ENCODE data around the gene GPATCH4.
"Not testable (repeated sequence)": the region's sequence is repeated elsewhere in the genome, so short reads cannot be mapped to it uniquely, and the experiment has no call there.

Gene GPATCH4

DNA sequence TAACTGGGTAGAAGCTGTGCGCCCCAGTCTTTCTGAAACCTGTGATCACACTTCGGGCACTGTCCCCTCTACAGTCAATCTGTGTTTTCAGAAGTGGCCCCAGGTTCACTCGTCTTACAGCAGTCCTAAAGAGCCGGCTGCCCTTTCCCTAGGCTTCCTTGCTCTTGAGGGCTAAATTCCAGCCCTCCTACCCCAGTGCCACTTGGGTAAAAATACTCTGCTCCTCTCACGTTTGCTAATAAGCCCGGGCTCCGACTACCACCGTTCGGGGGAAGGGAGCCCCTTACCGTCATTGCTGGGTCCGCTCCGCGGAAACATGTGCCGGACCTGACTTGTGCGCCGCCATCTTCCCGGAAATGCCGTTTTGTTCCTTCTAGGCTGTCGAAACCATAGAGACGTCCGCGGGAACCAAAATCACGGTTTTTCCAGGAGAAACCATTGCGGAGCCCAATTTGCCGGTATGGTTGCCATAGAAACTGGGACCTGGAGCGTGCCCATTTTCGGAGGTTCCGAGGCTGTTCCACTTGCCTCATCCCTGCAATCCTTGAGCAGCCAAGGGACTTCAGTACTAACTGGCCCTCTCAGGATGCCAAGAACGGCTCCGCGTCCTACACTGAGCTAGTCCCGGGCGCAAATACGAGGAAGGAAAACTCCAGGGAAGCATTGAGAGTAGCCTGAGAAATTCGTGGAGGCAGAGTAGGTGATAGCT is at the start of gene GPATCH4:
Gene GPATCH4, minus strand, starts transcription at position 358 of the 709 bp plus-strand sequence.
- DNase-seq (ENCODE audit: low read depth), result peak; percentile 62

DNA sequence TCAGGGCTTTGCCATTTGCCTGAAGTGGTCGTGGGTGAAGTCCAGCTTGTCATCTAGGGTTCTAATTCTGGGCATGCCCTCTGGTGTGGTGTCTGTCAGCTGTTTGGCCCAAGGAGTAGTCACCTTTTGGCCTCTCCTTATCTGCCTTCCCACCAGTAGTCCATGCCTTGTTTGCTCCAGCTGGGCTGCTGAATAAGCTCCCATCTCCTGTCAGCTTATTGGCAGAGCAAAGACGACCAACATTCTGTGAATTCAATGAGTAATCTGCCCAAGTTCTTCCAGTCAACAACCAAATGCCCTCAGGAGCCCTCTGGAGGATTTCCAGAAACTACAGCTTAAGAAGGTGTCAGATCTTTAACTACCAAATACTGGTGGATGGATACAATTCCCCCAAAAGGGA is 47.7 kb upstream of the GPATCH4 start:
- DNase-seq (ENCODE audit: low read depth), result no peak

DNA sequence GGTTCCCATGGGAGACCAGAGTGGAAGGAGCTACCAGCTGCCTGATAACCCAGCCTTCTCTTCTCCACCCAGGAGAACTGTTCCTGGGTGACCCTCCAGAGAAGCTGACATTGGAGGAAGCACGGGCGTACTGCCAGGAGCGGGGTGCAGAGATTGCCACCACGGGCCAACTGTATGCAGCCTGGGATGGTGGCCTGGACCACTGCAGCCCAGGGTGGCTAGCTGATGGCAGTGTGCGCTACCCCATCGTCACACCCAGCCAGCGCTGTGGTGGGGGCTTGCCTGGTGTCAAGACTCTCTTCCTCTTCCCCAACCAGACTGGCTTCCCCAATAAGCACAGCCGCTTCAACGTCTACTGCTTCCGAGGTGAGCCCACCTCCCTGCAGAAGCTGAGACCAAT is 47.2 kb upstream of the GPATCH4 start:
- no peak for DNase-seq (ENCODE audit: low read depth)

DNA sequence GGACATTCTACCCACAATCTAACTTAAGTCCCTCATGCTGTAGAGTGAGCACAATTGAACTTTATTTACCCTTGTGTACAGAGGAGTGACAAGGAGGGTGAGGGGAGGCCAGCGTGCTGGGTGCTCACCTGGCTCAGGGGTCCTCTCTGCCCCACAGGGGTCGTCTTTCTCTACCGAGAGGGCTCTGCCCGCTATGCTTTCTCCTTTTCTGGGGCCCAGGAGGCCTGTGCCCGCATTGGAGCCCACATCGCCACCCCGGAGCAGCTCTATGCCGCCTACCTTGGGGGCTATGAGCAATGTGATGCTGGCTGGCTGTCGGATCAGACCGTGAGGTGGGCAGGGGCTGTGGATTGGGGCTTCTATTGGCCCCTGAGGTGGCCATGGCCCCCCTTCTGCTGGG is 46.1 kb upstream of the GPATCH4 start:
- no peak for DNase-seq (ENCODE audit: low read depth)

DNA sequence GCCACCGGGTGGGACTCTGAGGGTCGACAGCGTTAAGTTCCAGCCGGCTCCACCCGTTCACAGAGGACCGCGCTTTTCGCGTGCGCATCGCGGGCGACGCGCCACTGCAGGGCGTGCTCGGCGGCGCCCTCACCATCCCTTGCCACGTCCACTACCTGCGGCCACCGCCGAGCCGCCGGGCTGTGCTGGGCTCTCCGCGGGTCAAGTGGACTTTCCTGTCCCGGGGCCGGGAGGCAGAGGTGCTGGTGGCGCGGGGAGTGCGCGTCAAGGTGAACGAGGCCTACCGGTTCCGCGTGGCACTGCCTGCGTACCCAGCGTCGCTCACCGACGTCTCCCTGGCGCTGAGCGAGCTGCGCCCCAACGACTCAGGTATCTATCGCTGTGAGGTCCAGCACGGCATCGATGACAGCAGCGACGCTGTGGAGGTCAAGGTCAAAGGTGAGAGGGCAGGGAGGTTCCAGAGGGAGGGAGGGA is 45.5 kb upstream of the GPATCH4 start:
- no peak for DNase-seq (ENCODE audit: low read depth)

DNA sequence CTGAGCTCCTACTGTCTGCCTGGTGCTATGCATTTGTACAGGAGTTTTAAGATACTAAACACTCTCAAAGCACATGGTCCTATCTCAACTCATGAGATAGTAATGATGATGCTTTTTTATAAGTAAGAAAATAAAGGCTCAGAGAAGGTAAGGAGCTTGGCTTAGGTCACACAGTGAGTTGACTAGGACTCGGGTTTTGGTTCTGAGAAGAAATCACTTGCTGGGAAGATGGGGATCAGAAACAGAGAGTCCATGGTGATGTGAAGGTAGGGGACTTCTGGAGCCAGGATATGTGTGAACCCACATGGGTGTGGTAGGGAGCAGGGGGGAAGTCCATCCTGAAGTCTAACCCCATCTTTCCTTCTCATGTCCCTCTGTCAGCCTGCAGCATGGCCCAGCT is 44.4 kb upstream of the GPATCH4 start:
- DNase-seq (ENCODE audit: low read depth), result no peak

DNA sequence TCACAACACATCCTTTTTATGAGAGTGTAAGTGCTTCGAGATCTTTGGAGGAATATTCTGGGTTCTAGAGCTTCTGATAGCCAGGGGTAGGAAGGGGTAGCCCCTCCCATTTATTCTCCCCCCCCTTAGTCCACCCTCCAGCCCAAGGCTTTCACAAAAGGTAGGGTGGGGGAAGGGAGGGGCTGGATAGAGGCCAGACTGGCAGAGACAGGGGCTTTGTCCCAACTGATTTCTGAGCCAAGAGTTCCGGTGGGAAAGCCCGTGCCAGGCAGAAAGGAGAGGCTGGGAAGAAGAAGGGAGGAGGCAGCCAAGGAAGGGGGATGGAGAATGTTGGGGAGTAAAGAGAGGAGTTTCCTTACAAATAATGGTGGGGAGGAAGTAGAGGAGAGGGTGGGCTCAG is 43.8 kb upstream of the GPATCH4 start:
- DNase-seq (ENCODE audit: low read depth), result no peak

DNA sequence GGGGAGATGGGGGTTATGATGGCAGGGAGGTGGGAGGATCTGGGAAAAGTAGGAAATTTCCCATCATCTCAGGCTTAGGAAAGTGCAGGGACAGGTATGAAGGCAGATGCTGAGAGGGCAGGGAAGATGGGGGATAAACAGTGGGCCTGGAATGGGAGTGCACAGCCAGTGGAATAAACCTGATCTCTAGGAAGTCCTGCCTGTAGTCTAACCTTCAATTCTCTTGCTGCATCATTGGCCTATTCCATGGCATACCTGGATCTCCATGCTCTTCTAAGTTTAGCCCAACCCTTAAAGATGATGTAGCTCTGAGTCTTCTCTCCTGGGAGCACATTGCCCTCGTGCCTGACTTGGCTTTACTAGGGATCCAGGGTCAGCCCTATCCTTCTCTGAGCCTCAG is 43.4 kb upstream of the GPATCH4 start:
- DNase-seq (ENCODE audit: low read depth), result no peak

DNA sequence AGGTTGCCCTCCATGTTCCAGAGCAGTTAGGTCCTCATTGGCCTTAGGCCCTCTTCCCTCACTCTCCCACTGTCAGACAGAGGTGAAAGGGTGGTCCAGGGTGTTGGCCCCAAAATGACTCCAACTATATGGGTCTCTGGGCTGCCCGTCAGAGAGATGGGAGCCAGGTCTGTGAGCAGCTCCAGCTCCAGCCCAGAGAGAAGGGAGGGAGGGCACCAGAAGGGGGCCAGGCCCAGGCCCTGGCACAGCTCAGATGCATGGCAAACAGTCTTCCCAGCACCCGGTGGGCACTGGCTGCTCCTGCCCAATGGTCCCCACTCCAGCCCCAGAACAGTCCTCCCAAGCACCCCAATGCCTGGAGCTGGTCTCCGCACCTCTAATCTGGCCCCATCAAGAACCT is 42.9 kb upstream of the GPATCH4 start:
- no peak for DNase-seq (ENCODE audit: low read depth)

DNA sequence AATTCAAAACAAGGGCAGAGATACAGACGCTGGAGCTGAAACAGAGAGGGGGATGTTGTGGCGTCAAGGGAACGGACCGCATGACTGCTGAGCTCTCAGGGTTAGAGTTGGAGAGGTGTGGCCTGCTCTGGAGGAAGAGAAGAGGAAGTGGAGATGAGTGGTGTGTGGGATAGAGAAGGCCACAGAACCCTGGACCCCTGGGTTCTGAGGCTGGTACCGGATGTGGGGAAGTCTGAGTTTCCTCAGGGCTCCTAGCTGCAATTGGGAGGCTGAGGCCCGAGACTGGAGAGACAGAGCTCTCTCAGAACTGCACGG is 42.5 kb upstream of the GPATCH4 start:
- DNase-seq (ENCODE audit: low read depth), result no peak

DNA sequence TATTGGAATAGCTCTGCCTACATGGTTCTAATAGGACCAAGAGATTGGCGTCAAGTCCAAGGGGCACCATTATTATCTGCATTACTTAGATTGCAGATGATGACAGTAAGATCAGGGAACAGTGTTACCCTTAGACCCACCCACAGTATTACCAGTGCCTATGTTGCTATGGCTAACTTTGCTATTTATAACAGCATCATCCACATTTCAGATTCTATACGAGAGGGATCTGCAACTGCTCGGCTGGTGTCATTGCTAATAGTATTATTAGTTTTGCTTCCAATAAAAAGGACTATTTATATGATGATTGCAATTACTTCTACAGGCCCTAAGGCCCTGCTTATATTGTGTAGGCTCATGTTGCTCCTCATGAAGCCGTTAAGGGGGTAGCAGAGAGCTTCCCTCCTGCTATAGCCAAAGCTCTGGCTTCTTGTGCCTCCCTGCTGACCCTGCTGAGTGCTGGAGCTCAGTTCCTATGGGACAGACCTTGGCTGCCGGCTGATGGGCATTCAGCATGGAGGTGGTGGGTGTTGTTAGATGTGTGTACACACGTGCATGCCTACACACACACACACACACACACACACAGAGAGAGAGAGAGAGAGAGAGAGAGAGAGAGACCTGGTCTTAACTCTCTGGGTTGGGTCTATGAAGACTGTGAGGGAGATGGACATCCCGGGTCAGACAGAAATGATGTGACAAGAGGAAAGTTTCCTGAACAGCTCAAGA is 41.9 kb upstream of the GPATCH4 start:
- no peak for DNase-seq (ENCODE audit: low read depth)

DNA sequence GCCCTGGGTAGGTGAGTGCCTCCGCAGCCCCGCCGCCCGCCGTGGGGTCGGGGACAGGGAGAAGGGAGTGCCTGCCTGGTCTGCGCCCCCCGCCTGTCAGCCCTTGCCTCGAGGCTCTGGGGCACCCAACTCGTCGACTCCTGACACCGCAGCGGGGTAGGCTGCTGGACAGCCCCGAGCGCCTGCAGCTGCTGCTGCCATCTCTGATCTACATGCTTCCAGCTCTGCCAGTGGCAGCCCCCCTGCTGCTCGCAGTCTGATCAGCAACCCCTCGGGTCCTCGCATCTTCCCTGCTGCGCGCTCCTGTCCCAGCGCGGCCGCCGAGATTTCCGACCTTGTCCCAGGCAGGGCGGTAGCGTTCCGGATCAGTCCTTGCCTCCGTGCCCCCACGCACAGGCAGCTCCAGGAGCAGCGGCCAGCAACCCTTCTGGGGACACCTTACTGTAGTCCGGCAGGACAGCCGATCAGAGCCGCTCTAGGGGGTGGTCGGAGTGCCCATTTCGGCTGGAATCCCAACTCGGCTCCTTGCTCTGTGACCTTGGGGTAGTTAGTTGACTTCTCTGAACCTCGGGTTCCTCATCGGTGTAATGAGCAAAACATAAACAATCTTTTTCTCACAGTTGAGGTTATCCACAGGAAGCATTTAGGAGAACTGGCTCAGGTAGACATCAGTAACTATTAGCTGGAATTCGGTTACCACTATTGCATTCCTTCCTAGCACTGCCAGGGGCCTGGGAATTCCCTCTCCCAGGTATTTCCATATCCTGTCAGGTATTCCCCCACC is 41.2 kb upstream of the GPATCH4 start:
- DNase-seq (ENCODE audit: low read depth), result no peak

DNA sequence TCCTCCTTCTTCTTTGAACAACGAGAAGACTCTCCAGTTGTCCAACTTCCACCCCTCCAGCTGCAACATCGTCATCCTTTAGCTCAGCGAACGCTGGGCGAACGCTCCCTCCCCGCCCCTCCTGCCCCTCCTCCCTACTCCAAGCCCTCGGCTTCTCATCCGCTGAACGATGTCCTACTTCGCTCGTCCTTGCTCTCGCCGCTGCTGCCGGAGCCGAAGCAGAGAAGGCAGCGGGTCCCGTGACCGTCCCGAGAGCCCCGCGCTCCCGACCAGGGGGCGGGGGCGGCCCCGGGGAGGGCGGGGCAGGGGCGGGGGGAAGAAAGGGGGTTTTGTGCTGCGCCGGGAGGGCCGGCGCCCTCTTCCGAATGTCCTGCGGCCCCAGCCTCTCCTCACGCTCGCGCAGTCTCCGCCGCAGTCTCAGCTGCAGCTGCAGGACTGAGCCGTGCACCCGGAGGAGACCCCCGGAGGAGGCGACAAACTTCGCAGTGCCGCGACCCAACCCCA is 40.5 kb upstream of the GPATCH4 start, which contains the start of gene BCAN:
Gene BCAN, plus strand, starts transcription at position 357 of the 504 bp plus-strand sequence. CDS start 3,938 bp downstream, outside the sequence.
- no peak for DNase-seq (ENCODE audit: low read depth)

DNA sequence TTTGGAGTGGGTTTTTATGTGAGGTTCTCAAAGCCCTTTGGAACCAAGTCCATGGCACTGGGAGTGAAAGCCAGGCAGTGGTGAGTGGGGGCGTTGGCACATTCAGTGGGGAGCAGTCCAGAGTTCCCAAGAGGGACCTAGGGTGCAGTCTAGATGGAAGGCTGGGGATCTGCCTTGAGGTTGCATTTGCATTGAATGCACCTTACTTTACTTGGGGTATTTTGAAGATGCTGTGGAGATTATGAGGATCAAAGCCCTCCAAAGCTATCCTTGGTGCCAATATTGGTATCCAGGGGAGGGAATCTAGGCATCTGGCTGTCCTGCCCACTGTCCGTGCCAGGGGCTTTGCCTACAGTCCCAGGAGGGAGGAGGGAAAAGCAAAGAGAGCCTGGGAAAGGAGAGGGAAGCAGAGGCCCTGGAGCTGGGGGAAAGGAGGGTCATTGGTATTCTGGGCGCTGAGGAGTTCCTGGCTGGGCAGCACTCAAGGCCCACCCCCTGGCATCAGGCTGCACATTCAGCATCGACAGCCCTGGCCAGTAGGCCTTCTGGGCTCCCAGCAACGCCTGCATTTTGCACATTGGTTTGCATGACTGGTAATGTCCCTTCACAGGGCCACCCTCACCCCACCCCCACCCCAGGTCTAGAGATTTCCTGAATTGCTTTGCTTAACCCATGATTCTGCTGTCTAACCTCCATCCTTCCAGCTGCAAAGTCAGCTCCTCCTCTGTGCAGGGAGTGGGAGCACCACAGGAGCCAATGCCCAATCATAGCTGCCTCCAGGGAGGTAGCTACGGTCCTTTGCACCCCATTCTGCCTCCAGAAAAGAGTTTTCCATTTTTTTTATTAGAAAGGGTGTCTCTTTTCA is 39.8 kb upstream of the GPATCH4 start:
- DNase-seq (ENCODE audit: low read depth), result no peak

DNA sequence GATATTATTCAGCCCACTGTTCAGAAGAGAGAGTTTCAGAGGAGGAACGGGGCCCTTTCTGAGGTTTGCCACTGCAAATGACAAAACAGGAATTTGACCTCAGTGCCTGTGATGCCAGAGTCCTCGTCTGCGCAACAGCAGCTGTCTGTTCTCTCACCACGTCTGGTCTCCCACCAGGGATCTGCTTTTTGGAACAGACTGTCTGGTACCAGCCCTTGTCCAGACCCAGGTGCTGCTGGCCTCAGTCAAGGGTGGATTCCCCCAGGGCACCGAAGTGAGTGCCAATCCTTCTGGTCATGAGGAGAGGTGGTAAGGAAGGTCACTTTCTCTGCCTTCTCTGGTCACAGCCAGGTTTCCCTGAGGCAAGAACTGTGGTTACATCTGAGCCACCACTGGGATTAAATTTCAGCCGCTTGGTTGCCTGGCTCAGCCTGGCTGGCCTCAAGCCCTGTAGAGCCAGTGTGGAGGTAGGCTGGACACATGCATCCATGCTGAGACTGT is 38.4 kb upstream of the GPATCH4 start:
- no peak for DNase-seq (ENCODE audit: low read depth)

DNA sequence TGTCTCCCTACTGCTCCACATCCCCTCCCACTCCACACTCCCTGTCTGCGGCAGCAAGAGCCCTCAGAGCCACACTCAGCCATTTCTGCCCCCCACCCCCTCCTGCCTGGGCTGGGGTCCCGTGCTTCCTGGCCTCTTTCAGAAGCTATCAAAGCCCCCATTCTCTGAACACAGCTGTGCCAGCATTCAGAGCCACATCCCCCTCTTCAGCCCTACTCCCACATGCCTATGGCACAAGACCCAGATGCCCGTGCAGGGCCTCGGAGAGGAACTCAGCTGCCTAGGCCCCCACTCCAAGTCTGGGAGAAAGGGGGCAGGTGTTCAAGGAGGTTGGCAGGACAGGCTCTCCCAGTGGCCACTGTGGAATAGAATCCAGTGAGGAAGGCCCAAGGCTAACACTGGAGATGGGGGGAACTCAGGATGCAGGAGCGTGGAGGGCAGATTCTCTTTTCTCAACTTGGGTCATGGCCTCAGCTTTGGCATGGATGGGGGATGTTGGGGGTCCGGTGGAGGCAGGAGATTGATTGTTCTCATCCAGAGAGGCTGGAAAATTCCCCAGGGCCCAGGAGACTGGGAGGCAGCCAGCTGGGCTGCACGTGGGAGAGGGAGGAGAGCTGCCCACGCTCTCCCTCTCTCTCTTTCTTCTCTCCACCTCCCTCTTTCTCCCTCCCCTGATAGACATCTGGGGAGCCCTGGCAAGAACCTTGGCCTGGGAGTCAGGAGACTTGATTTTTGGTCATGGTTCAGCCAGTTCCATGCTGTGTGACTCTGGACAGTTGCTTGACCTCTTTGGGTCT is 37.1 kb upstream of the GPATCH4 start:
- DNase-seq (ENCODE audit: low read depth), result no peak

DNA sequence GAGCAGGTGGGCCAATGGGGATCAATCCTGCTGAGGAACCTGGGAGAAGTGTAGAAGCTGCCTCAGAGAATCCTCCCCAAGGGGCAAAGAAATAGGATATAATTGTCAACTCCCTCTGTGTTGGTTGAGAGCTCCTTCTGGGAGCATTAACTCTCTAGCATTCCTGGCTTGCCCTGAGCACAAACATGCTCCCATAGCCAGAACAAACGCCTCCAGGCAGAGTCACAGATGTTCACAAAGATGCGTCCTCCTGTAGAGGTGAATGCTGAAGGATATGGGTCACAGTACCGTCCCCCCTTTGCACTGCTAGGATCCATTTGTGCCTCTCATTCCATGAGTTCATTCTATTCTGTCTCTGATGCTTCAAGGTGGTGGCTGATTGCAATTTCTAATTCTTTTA is 31.1 kb upstream of the GPATCH4 start:
- DNase-seq (ENCODE audit: low read depth), result no peak

DNA sequence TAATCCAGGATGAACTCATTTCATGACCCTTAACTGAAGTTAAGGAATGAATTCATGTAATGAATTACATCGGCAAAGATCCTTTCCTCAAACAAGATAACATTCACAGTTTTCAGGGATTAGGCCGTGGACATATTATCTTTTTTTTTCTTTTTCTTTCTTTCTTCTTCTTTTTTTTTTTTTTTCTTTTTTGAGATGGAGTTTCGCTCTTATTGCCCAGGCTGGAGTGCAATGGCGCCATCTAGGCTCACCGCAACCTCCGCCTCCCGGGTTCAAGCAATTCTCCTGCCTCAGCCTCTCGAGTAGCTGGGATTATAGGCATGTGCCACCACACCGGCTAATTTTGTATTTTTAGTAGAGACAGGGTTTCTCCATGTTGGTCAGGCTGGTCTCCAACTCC is 29.9 kb upstream of the GPATCH4 start:
- DNase-seq (ENCODE audit: low read depth), result not testable (repeated sequence)

DNA sequence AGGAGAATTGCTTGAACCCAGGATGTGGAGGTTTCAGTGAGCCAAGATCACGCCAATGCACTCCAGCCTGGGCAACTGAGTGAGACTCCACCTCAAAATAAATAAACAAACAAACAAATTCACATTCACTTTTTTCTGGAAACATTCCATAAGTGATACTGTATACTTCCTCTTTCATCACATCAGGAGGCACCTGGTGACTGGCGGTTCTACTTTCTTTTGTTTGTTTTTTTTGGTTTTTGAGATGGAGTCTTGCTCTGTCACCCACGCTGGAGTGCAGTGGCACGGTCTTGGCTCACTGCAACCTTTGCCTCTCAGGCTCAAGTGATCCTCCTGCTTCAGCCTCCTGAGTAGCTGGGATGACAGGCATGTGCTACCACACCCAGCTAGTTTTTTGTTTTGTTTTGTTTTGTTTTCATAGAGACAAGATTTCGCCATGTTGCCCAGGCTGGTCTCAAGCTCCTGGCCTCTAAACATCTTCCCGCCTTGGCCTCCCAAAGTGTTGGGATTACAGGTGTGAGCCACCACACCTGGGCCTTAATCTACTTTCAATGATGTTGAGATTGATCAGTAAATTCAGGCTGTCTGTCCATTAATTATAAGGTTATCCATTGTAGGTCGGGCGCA is 28.7 kb upstream of the GPATCH4 start:
- no peak for DNase-seq (ENCODE audit: low read depth)

DNA sequence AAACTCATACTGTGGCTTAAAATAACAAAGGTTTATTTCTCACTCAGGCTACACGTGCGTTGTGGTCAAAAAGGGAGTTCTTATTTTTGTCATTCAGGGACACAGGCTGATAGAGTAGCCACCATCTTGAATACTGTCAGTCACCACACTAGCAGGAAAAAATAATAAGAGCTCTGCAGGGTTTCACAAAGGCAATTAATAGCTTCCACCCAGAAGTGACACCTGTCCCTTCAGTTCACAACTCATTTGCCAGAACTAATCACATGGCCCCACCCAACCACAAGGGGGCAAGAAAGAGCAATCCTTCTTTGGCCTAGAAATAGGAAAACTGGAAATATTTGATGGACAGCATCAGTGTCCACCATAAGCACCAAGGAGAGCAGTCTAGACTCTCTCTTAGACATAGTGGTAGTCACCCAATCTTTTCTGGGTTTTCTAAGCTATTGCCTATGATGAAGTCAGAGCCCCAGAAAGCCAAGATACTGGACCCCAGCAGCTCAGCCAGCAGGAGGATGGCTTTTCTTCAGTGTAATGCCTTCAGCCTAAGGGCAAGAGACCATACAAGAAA is 26.1 kb upstream of the GPATCH4 start:
- no peak for DNase-seq (ENCODE audit: low read depth)

All from T-helper 22 cell (primary cell).